ENCODE data around the gene NIN.
A peak's percentile ranks its signal among the peaks of the same experiment; 100 is the strongest.

Gene NIN

DNA sequence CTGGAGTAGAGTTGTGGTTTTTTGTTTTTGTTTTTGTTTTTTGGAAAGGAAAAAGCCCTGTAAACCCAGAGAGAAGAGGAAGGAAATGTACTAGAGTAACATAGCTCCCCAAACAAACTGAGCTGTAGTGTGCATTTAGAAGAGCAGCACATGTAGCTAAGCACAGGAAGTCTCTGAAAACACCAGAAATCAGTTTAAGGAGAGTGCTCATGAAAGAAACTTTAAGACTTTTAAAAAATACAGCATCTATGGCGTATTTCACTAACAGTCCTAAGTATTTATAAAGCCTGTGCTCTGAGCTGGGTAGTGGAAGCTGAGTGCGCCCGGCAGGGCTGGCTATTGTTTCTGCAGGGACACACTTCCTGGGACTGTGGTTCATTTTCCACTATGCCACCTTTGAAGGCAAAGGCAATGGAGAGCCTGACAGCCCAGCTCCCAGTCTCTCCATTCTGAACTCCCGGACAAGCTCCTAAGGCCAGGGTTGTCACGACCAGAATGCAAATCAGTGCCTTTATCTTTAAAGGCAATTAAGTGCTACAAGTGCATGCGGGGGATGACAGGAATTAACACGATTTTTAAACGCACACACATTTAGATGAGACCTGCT lies 45.4 kb downstream of the NIN start:
- DNase-seq: no peak

- no peak for DNase-seq
Observed at GRCh38 chr14:50784683-50785456, 46.1 kb downstream of the NIN start.

GRCh38 chr14:50783563-50783962 lies 47.4 kb downstream of the NIN start:
- DNase-seq: no peak

DNA sequence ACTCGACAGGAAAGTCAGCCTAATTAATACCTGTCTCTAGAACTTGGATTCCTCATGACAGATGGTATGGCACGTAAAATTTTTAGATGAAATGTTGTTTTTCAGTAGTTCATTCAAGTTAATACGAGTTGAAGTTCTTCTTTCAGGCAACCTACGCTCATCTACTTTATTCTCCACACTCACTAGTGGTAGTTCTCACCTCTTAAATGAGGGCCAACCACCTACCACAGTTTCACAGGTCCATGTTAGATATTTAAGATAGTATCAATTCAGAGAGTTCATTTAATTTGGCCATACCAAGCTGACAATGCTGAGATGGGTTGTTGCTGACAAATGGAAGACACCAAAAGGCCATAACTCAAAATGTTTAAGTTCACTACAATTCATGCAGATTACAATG lies 50.6 kb downstream of the NIN start:
- no peak for DNase-seq

DNA sequence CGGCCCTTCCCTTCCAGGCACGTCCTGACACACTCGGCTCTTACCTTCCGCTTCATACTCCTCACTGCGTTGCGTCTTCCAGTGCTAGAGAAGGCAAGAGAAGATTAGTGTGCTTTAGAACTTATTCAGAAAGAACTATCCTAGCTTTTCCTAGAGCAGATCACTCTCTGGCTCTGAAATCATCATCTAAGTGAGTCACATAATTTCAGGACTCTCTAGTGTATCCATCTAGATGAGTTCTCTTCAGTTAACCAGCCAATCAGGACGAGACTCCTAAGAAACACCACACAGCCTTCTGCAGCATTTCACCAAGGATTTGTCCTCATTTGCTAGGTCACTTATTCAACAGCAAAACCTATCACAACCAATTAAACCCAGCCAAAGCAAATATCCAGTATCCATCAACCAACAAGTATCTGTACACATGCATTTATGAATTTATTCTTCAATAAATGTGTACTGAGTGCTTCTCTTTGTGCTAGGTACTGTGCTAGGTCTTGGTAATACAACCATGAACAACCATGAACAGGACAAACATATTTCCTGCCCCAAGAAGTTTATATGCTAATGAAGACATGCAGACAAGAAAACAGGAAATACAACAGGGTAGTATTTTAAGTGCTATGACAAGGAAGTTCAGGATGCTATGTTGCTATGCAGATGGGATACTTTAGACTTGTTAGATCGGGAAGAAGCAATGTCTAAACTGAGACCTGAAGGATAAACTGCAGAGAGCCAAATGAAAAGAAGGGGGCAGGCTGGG lies 52.1 kb downstream of the NIN start:
- no peak for DNase-seq

GRCh38 chr14:50776522-50776921 lies 54.4 kb downstream of the NIN start:
- no peak for DNase-seq

DNA sequence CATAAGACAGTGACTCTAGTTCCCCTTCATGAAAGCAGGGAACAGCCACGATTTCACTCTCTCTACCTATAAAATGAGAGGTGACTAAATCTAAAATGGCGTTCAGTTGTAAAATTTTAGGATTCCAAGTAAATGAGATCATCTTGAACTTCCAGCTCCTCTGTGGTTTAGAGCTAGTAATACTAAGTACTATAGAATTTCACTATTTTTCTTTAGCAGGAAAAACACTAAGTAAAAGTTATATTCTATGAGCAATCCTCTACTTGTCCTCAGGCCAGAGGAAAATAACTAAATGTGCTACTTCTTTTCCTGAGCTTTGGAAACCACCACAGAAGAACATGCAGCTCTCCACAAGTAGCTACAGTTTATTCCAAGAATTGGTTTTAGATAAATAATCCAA lies 55.6 kb downstream of the NIN start:
- DNase-seq: no peak

DNA sequence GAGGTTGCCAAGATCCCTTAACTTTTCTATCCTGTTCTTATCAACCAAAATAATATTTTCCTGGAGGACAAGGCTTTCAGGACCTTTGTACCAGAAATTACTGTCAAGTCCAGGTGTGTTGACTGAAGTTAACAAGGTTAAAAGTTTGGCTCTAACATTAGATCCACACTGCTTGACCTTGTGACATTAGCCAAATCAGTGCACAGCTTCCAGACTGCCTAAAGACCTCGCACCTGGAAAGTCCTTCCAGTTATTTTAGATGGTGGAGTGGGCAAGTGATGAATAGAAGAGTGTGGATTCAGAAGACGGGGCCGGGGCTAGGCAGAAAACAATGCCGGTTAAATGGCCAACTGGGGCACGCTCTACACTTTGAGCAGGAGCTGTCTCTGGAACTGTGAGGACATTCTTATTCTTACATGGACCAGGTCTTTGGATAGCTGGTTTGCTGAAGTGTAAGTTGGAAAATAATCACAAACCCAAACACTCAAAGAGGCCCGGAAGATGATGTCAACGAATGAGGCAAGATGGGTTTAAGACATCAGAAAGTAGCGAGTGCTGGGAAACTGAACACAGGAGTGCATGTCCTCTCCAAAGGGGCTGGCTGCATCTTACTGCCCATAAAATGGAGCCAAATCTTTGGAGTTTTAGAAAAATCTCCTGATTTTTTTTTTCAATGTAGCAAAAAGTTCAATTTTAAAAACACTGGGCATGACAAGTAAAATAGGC lies 56.3 kb downstream of the NIN start:
- DNase-seq: no peak

- DNase-seq: peak; percentile 52
Observed at GRCh38 chr14:50773632-50774541, 57.1 kb downstream of the NIN start.

DNA sequence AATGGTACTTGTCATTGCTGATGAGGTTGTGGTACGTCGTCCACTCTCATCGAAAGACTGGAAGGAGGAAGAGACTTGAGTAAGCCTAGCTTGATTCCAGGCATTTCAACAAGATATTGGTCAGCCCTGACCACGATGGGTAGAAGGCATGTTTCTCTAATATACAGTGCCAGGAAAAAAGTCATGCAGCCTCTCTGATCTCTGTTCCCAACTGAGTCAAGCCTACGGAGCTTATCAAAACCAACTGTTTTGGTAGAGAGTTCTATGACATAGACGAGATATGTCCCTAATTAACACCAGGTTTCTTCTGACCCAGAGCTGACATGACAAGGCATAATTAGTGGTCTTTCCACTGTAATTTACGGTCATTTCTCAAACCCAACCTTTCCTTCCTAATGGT lies 58.5 kb downstream of the NIN start:
- no peak for DNase-seq

DNA sequence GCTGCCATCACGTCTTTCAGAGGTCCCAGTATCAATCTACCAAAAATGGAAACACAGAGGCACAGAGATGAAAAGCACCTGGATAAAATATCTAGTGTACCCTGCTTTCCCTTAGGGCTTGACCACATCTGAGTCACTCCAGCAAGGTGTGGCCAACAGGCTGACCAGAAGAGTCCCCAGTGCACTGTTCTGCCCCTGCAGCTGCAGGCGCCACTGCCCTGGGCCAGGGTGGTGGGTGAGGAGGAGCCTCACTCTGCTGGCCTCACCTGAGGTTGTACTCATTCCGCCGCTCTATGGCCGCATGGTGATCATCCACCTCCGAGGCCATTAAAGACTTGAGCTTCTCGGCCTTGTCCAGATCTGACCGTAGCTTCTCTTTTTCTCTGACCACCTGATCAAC lies 60.4 kb downstream of the NIN start:
- no peak for DNase-seq

- DNase-seq: no peak
Observed at GRCh38 chr14:50769863-50770500, 61.0 kb downstream of the NIN start.

GRCh38 chr14:50768680-50769079 lies 62.3 kb downstream of the NIN start:
- no peak for DNase-seq

- no peak for DNase-seq
Observed at GRCh38 chr14:50766338-50766886, 64.5 kb downstream of the NIN start.

- DNase-seq: no peak
Observed at GRCh38 chr14:50763382-50764007, 67.5 kb downstream of the NIN start.

- no peak for DNase-seq
Observed at GRCh38 chr14:50762931-50763300, 68.0 kb downstream of the NIN start.

DNA sequence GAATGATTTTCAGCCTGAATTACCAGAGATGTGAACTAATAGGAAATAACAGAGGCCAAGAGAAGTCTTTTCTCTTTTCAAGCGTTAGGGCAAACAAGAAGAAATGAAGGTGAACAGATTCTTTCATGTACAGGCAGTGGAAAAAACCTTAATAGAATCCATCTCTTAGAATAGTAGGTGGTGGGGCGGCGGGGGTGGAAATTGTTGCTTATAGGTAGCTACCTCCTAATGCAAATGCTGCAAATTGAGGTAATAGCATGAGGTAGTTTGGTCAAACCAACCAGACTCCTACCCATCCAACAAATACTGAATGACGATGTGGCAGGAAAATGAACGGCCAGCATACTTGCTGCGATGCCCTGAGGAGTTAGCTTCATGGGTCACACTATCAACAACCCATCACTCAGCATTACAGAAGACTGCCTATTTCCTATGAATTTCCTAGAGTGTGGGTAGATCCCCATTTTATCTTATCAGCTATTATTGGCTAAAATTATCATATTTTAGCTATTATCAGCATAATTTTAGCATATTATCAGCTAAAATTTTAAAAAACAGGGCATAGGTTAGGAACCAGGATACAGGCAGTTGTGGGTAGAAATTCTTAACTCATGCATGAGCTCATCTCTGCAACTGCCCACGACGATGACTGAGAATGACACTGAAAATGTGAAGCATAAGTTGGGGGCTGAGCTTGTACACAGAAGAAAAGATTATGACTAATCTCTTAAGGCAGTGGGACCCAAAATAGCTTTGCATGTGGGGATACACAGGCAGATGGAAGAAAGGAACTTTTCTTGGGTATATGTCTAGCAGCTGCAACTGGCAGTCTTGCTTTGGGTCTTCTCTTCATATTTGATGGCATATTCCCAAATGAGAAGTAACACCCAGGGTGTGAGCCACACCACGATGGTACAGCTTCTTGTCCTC lies 68.7 kb downstream of the NIN start:
- no peak for DNase-seq

GRCh38 chr14:50759800-50760543 lies 71.0 kb downstream of the NIN start:
- DNase-seq: no peak

GRCh38 chr14:50758945-50759344 lies 72.0 kb downstream of the NIN start:
- no peak for DNase-seq
